Astrocyte (in vitro differentiated cells and primary cell): ENCODE results near the gene DSCAM.

Experiments
- CTCF ChIP-seq: IDR thresholded peaks from 2 replicates; pipeline ENCODE4 v1.5.1; 2011; ENCODE audit warnings: low read depth, mild to moderate bottlenecking, inconsistent platforms, low read length, moderate library complexity; ENCODE audit not compliant: insufficient read depth
- EZH2 ChIP-seq: IDR thresholded peaks from 2 replicates; pipeline ENCODE4 v1.6.1; 2012; ENCODE audit warnings: mild to moderate bottlenecking, low read length, inconsistent platforms; ENCODE audit not compliant: insufficient read depth

- TF ChIP-seq CTCF = no peak
- no peak for TF ChIP-seq EZH2
Measured at GRCh38 chr21:40680311-40680710, 166.6 kb downstream of the DSCAM start.
